ENCODE results near the gene CTNNA2.

- no peak for TF ChIP-seq CTCF (IDR thresholded peaks at IDR 0.05)
- TF ChIP-seq EZH2 (IDR thresholded peaks at IDR 0.05) = no peak
- no peak for TF ChIP-seq EZH2phosphoT487 (IDR thresholded peaks at IDR 0.05)
These were observed 472.3 kb downstream of the CTNNA2 start for GRCh38 chr2:79985145-79985544.

All from neural progenitor cell (in vitro differentiated cells).